Left kidney (tissue), 2 donors: ENCODE data around the gene HGFAC. TPM values are rescaled to one million over a fixed set of nuclear protein-coding genes. Genes with fewer than 3 reads are reported as not detected.
A peak's percentile ranks its signal among the peaks of the same experiment; 100 is the strongest.
"Not testable (repeated sequence)": the region's sequence is repeated elsewhere in the genome, so short reads cannot be mapped to it uniquely, and the experiment has no call there.

Experiments
- DNase-seq: peaks from one replicate; pipeline ENCODE4 v3.0.0-alpha.2; 2013
- polyA plus RNA-seq: library from polyadenylated mRNA; unstranded; fragments of 120-200 nt; gene quantifications from one replicate; pipeline ENCODE4 v1.2.1, GENCODE V29; 2013; ENCODE audit not compliant: insufficient read length

Gene HGFAC
- polyA plus RNA-seq, 1 donor: 0.86 TPM

DNA sequence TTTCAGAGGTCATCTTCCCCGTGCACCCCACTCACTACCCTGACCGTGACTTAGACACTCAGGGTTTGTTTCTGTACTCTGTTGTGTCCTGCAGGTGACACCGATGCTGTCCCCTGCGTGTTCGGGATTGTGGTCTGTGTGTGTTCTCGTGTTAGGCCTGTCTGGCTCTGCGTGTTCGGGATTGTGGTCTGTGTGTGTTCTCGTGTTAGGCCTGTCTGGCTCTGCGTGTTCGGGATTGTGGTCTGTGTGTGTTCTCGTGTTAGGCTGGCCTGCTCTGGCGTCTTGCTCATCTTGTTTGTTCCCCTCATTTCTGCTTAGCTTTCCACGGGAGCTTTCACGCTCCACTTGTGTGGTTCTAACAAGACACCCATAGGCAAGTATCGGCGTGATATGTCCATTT is 30.6 kb upstream of the HGFAC start:
- DNase-seq: not testable (repeated sequence)

GRCh38 chr4:3411676-3412075 is 30.1 kb upstream of the HGFAC start:
- no peak for DNase-seq

DNA sequence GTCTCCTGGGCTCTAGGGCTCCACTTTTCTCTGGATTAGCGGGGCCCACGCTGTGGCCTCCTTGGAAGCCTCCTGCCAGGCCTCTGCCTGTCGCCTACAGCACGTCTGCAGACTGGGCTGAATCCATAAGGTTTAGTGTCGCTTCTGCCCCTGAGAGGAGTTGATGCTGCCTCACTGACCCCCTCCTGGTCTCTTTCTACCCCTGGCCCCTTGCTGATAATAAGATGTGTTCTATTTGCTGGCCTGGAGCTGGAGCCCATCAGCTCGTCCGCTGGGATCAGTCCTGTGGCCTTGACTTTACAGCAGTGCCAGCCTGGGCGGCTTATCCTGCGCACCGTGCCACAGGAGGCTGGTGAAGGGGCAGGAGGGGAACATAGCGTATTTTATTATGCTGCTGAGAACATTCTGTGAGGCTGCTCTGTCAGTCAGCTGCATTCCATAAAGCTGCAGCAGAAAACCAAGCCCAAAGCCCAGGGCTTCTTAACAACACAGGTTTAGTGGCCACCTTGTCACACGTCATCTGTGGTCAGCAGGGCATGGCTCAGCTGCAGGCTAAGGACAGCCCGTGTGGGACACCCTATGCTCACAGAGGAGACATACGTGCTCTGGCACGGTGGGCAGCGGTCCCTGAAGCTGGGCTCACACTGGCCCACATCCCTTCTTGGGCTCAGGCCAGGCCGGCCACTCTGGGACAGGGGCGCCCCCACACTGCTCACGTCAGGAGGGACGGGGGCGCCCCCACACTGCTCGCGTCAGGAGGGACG is 29.3 kb upstream of the HGFAC start:
- DNase-seq: no peak

GRCh38 chr4:3413217-3413671 is 28.5 kb upstream of the HGFAC start:
- DNase-seq: no peak

DNA sequence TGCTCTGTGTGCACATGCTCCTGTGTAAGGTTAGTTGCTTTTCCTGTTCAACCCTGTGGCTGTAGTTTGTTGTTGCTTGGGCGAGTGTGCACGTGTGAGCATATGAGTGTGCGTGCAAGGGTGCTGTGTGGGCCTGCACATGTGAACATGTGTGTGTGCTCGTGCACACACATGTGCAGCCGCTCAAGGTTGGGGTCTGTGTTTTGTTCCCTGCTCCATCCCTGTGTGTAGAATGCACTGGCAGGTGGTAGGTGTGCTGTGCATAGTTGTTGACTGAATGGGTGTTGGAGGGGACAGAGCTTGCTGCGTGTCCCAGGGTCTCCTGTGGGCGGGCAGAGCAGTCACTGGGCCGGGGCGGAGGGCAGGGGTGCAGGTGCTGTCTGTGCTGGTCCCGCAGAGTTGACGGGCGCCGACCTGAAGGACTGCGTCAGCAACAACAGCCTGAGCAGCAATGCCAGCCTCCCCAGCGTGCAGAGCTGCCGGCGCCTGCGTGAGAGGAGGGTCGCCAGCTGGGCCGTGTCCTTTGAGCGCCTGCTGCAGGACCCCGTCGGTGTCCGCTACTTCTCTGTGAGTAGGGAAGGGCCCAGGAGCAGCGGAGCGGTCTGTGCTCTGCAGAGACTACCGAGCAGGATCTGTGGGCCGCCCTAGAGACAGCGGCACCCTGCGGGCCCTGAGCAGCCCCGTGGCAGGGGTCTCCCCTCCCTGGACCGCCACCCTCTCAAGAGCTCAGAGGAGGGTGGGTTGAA is 27.9 kb upstream of the HGFAC start:
- no peak for DNase-seq

- DNase-seq: peak; percentile 38
These were observed 27.1 kb upstream of the HGFAC start for GRCh38 chr4:3414421-3415279.

GRCh38 chr4:3415471-3416141 is 26.2 kb upstream of the HGFAC start:
- DNase-seq: no peak

DNA sequence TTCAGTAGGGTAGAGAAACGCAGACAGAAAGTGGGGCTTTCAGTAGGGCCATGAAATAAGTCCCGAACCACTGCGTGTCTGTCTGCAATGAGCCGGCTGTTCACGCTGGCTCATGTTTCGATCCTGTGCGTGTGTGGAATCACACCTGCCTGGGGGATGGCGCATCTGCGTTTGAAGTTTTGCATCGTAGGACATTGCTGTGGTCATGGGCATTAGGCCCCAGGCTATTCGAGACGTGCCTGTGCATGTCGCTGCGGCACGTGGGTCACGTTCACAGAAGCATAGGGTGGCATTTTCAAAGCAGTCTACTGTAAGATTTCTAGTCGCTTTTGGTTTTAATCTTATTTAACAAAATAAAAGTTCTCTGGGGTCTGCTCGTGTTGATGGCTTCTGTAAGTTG is 25.5 kb upstream of the HGFAC start:
- no peak for DNase-seq

DNA sequence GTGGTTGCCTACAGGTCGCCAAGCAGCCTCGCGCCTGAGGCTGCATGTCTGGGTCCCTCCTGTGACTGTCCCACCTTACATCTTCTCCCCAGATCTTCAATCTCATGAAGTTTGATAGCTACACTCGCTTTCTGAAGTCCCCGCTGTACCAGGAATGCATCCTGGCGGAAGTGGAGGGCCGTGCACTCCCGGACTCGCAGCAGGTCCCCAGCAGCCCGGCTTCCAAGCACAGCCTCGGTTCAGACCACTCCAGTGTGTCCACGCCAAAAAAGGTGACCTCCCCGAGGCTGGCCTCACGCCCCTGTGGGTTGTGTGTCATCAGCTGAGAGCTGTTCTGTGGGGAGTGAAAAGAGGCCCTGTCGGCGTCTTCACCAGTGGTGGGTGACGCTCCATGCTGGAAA is 24.9 kb upstream of the HGFAC start:
- DNase-seq: no peak

DNA sequence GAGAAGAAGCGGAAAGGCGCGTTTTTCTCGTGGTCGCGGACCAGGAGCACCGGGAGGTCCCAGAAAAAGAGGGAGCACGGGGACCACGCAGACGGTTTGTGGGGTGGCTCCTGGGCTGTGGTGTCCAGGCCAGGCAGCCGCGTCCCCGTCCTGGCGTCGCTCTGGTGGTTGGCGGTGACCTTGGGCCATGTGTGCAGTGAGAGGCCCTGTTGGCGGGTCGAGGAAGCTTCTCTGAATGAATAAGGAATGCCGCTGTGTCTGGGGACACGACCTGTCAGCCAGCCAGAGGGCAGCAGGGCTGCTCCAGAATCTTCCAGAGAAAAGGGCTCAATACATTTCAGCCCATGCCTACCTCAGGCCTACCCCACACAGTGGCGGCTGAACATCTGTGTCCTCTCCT is 24.3 kb upstream of the HGFAC start:
- DNase-seq: no peak

DNA sequence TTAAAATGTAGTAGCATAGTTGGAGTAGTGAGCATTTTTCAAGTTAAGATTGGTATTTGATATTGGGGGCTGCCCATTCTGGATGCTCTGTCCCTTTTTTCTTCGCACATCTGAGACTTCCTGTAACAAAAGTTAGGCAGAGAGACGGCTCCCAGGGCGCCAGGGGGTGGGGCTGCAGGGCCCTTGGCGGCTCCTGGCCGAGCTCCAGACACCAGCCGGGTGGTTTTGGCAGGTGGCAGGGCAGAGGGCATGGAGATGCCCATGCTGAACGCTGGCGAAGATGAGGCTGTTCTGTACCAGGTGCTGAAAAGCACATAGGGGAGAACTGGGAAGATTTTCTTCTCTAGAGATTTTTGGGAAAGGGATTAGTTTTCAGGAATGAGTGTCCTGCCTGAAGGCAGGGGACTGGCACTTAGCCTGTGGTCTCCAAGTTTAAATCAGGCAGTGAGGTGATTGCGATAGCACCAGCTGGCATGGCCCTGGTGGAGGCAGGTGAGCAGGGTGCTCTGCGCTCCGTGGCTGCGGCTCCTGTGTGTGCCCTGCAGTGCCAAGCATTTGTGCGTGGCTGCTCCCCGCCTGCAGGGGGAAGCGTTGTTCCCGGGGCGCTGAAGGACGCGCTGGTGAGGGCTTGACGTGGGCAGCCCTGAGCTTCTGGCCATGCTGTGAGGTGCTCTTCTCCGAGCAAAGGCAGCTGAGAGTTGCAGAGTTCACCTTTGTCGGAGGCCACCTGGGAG is 23.6 kb upstream of the HGFAC start:
- DNase-seq: no peak

- no peak for DNase-seq
These were observed 21.7 kb upstream of the HGFAC start for GRCh38 chr4:3419836-3420605.

DNA sequence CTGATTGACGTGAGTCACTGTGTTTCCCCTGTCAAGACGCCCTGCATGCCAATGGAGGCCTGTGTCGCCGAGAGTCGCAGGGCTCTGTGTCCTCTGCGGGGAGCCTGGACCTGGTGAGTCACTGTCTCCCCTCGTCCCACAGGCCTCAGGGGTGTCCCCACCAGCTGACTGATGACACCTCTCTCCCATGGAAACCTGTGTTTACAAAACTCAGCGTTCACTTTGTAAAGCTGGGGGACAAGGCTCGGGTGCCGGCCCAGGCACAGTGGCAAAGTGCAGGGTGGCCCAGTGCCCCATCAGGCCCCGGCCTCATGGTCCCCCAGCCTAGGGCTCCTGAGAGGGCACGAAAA is 21.2 kb upstream of the HGFAC start:
- no peak for DNase-seq

- DNase-seq: no peak
These were observed 20.8 kb upstream of the HGFAC start for GRCh38 chr4:3420956-3421355.

DNA sequence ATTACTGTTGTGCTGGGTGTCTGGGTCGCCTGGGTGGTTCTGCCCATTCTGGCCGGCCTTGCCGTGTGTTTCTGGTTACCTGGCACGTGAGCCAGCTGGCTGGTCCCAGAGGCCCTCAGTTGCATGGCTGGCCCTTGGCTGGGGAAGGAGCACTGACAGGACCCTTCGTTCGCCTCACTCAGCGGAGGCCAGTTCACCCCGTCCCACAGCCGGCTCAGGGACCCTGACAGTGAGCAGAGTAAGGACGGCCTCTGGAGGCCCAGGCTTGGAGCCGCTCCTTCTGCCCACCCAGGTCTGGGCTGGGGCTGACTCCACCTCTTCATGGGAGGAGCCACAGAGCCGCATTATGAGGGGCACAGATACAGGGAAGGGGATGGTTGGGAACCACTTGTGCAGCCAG is 20.3 kb upstream of the HGFAC start:
- DNase-seq: no peak

DNA sequence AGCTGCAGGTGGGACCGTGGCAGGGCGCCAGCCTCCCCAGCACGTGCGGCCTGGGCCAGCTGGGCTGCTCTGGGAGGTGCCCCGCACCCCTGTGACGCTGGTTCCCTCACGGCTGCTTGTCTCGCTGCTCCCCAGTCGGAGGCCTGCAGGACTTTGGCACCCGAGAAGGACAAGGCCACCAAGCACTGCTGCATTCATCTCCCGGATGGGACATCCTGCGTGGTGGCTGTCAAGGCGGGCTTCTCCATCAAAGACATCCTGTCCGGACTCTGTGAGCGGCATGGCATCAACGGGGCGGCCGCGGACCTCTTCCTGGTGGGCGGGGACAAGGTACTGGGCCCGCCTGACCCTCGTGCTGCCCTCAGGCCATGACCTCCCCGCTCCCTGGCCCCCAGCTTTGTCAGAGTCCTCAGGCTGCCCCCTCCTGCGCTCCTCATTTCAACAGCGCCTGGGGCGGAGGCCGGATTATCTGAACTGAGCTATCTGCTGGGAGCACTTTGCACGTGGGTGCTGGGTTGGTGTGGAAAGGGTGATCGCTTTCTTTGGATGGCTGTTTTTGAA is 19.4 kb upstream of the HGFAC start:
- DNase-seq: no peak

DNA sequence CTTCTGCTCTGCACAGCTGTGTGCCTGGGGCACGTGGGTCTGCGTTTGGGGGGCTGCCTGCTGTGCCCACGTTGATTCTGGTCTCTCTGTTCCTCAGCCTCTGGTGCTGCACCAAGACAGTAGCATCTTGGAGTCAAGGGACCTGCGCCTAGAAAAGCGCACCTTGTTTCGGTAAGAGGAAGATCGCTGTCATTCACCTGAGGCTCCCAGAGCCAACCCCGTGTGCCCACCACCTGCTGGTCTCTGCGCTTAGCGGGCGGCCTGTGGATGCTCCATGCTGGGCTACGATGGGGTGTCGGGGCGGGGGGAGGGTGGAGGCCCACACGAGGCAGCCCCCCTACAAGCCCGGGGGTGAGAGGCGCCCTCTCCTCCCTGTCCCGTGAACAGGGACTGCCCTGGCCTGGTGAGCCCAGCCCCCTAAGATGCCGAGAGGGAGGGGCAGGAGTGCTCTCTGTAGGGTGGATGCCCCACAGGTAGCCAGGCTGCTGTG is 18.9 kb upstream of the HGFAC start:
- DNase-seq: no peak

GRCh38 chr4:3423406-3423805 is 18.4 kb upstream of the HGFAC start:
- DNase-seq: no peak

DNA sequence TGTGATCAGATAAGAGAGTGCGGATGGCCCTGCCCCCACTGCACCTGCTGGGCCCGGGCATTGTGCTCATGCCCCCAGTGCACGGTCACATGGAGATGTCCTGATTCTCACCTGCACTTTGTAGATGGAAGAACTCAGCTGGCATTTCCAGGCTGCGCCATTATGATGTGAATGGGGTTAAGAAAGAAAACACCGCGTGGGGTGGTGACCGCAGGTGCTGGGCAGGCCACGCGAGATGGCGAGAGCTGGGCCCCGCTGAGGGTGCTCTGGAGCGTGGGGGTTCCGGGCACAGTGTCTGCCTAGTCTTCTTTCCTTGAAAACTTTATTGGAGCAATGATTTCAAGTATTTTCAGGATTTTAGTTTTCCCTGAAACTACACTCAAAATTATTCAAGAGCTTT is 17.8 kb upstream of the HGFAC start:
- no peak for DNase-seq

DNA sequence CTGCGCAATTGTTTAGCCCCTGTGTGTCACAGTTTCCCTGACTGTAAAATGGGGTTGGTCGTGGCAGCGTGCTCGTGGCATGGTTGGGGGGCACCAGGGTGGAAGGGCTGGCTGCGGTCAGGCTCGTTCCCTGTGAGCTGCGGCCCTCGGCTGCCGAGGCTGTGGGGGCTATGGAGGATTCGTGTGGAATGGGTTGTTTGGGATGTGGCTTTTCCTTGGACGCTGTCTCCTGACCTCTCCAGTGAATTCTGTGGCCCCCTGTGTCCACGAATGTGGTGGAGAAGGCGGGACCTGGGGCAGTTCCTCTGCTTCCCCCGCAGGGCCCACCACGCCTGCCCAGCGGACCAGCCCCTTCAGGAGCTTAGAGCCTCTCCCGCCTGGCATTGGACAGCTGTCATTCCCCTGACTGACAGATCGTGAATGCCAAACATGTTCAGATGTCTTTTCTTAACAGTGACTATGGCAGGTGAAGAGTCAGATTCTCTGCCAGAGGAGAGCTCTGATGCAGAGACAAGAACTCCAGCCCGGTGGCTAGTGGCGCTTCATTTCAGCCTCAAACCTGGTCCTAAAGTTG is 17.2 kb upstream of the HGFAC start:
- no peak for DNase-seq
